Nucleus accumbens (tissue), 56 donors: Measurements from ENCODE around the gene CISD3.
A peak's percentile ranks its signal among the peaks of the same experiment; 100 is the strongest.
"Not testable (repeated sequence)": the region's sequence is repeated elsewhere in the genome, so short reads cannot be mapped to it uniquely, and the experiment has no call there.

Experiments
- DNase-seq, 56 donors: peaks; one replicate each; lab custom pipeline; 2025; lab: John Stamatoyannopoulos, UW

The CISD3 gene

GRCh38 chr17:38724337-38724988 lies 5.7 kb upstream of the CISD3 start:
- DNase-seq, result peak in 54 of 56 donors; percentile 33 to 94 (median 84)

GRCh38 chr17:38725066-38725465 lies 5.1 kb upstream of the CISD3 start:
- peak in 1 of 56 donors; percentile 50 for DNase-seq

- DNase-seq, result not testable (repeated sequence)
Observed at GRCh38 chr17:38726145-38726544, 4.0 kb upstream of the CISD3 start.

DNA sequence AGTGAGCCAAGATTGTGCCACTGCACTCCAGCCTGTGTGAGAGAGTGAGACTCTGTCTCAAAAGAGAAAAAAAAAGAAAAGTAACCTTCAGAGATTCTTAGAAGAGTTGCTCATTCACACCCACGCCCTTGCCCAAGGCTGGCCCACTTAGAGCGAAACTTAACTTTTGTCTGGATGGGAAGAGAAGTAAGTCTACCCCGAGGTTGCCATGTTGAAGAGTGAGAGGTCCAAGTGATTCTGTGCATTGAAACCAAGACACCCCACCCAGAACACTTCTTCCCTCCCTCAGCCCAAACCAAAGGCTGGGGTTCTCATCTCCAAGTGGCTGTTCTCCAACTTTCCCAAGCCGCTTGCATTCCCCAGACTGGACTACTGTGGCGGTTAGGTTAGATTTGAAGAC lies 2.4 kb upstream of the CISD3 start:
- DNase-seq, result no peak

GRCh38 chr17:38728290-38728831 lies 1.8 kb upstream of the CISD3 start:
- no peak for DNase-seq

DNA sequence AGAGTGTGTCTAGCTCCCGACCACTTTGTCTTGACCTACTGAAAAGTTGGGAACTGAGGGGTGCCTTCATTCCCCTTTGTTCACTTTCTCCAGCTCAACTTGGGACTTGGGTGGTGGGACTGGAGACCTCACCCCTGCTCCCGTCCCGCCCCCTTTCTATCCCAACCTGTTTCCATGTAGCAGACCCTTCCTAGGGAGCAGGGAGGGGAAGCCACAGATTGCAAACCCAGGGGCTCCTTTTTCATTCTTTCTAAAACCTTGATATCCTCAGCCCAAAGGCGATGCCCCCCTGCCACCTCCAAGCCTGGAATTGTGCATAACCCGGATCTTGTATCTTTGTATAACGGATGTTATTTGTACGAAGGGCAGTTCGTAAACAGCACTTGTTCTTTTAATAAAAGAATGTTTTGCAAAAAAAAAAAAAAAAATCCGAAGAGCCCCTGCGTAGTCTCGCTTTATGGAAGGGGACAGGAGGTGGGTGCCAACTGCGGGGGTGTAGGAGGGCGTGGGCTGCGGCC lies 714 bp upstream of the CISD3 start:
- no peak for DNase-seq

GRCh38 chr17:38730526-38731379 lies 612 bp downstream of the CISD3 start:
- DNase-seq, result peak in 23 of 56 donors; percentile 24 to 67 (median 43)

GRCh38 chr17:38731526-38732294 lies 1.6 kb downstream of the CISD3 start:
- no peak for DNase-seq

GRCh38 chr17:38732376-38733281 lies 2.5 kb downstream of the CISD3 start:
- DNase-seq, result peak in 1 of 56 donors; percentile 15

GRCh38 chr17:38733282-38733981 lies 3.3 kb downstream of the CISD3 start:
- DNase-seq, result no peak

GRCh38 chr17:38733982-38734973 lies 4.1 kb downstream of the CISD3 start:
- no peak for DNase-seq

DNA sequence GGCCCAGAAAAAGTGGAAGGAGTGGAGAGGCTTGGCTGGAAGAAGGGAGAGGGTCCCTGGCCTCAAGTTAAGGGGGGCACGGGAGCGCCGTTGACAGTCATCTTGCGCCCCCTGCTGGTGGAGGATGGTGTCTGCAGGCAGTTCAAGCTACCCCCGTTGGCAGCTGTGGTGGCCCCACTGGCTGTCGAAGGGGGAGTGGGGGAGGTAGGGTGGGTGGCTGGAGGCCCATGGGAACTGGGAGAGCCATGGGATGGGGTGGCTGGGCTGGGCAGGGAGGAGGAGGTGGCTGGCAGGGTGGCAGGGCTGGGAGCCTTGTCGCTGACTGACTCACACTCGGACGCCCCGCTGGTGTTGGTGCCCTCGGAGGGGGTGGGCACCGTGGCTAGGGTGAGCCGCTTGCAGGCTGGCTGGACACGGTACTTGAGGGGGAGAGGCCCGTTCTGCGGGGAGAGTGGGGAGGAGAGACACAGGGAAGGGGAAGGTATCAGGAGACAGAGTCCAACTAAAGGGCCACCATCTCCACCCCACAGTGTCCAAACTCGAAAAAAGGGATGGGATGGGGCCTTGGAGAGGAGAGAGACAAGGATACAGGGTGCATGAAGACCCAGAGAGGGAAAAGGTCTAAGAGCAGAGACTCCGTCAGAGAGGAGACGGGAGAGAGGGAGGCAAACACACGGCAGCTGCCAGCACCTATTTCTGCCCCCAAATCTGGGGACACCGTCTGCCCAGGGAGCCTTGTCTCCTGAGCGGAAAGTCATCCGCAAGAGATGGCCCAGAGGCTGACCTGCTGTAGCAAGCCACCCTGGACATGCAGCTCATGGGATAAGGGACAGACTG lies 5.2 kb downstream of the CISD3 start:
- DNase-seq, result peak in 40 of 56 donors; percentile 15 to 76 (median 42)

DNA sequence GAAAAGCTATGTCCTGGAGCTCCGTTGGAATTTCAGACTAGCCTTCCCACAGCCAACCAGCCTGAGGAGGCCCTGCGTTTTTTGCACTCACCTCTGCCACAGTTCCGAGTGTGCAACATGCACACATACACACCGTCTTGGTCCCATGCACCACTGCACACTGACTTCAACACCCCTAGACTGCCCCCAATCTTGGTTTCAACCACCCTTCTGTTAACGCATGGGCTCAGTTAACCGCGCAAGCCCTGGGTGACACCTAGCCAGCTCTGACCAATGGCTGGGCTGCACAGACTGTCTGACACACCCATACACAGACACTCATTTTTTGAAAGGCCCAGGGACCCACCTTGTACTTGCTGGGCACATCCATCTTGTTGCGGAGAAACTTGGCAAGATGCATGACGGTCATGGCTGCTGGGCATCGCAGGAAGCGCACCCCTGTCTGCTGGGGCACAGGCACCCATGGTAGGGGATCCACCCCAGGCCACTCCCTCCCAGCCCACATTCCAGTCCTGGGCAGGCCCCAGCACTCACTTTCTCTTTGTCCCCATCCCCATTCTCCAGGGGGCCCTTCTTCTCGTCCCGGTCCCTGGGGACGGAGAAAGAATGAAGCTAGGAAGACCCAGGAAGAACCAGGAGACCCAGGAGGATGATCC lies 8.0 kb downstream of the CISD3 start:
- DNase-seq, result no peak

DNA sequence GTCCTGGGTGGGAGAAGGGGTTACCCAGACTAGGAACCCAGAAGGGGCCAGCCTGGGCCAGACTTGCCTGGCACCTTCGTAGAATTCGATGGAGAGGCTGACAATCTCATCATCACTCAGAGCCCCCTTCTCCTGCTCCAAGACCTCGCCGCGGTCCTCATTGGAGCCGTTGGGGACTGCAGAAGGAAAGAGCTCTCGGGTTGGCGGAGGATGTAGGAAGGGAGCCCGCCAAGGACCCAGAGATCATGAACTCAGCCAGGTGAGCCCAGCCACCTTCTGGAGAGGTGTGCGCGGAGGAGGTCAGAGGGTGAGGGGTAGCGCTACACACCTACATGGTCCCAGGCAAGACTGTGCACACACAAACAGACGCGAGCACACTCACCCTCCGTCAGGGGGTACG lies 8.5 kb downstream of the CISD3 start:
- no peak for DNase-seq

DNA sequence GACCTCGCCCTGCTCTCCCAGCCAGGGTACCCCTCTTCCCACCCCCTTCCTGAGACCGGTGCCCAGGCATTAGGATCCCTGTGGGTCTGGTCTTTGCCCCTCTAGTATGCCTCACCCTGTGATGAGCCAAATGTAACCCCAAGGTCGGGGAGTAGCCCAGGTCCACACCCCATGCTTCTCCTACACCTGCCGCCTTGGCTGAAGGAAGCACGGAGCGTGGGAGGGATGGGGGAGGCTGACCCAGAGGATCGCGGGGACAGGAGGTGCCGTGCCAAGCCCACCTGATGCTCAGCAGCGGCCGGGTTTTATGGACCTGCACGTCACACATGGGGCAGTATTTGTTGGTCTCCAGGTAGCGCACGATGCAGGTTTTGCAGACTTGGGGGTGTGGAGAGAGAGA lies 9.2 kb downstream of the CISD3 start:
- no peak for DNase-seq

GRCh38 chr17:38740044-38740443 lies 9.9 kb downstream of the CISD3 start:
- DNase-seq, result no peak
